Measurements from ENCODE around the gene MGRN1. TPM values are rescaled to one million over a fixed set of nuclear protein-coding genes. Genes with fewer than 3 reads are reported as not detected.

The MGRN1 gene
- total RNA-seq, 1 experiment from 2014 or later = 105 TPM

- Mint-ChIP-seq H3K36me3 (ENCODE audit: insufficient read depth, unreplicated experiment) (peaks cover 45% of the 10 kb centered on the region), H3K9me3 (ENCODE audit: low read depth, unreplicated experiment) (no peaks in the 10 kb centered on the region), H3K4me1 (ENCODE audit: low read depth, unreplicated experiment) (peaks cover 10% of the 10 kb centered on the region), H3K4me3 (ENCODE audit: low read depth, unreplicated experiment) (no peak overlapping the region), H3K27me3 (ENCODE audit: unreplicated experiment) (no peaks in the 10 kb centered on the region), H3K27ac (ENCODE audit: unreplicated experiment) (no peak overlapping the region)
- CTCF ChIA-PET = interaction anchor here (0.6 kb wide), 2 partner anchors 29 to 331 kb away, joined by 3 read pairs; no protein-coding TSS in a partner anchor
- DNase-seq = no peak
- intact Hi-C loops (cut with micrococcal nuclease; ENCODE audit: unreplicated experiment) = loop anchor here (10.0 kb wide), 1 partner anchor 225 kb away; the partner anchor contains the start of gene SEC14L5
- no peak for TF ChIP-seq CTCF (IDR thresholded peaks at IDR 0.05; ENCODE audit: unreplicated experiment)
- no TSS peak for BruUV-seq (replicated peaks)
Measured at GRCh38 chr16:4729876-4730275, 105.2 kb downstream of the MGRN1 start.

DNA sequence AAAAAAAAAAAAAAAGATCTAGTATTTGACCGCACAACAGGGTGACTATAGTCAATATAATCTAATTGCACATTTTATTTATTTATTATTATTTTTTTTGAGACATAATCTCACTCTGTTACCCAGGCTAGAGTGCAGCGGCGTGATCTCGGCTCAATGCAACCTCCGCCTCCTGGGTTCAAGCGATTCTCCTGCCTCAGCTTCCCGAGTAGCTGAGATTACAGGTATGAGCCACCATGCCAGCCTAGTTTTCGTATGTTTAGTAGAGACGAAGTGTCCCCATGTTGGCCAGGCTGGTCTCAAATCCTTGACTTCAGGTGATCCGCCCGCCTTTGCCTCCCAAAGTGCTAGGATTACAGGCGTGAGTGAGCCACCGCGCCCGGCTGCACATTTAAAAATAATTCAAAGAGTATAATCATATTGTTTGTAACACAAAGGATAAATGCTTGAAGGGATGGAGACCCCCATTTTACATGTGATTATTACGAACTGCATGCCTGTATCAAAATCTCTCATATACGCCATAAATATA is 108.7 kb downstream of the MGRN1 start:
- intact Hi-C loops (cut with micrococcal nuclease; ENCODE audit: unreplicated experiment) = loop anchor here (10.0 kb wide), 1 partner anchor 222 kb away; the partner anchor contains the start of gene SEC14L5
- peaks cover 10% of the 10 kb centered on the region for H3K27me3 Mint-ChIP-seq (ENCODE audit: unreplicated experiment)
- no peaks in the 10 kb centered on the region for H3K9me3 Mint-ChIP-seq (ENCODE audit: low read depth, unreplicated experiment)
- BruUV-seq (replicated peaks) = no TSS peak
- H3K4me1 Mint-ChIP-seq (ENCODE audit: low read depth, unreplicated experiment) = peaks cover 17% of the 10 kb centered on the region
- peaks cover 46% of the 10 kb centered on the region for H3K36me3 Mint-ChIP-seq (ENCODE audit: insufficient read depth, unreplicated experiment)
- DNase-seq = no peak
- no peak for TF ChIP-seq CTCF (IDR thresholded peaks at IDR 0.05; ENCODE audit: unreplicated experiment)
- peak overlapping the region; percentile 99 for H3K4me3 Mint-ChIP-seq (ENCODE audit: low read depth, unreplicated experiment)
- CTCF ChIA-PET = interaction anchor here (0.8 to 1.6 kb wide), 4 partner anchors 11 to 359 kb away, joined by 4 to 5 read pairs (median 4); no protein-coding TSS in a partner anchor
- no peak overlapping the region for H3K27ac Mint-ChIP-seq (ENCODE audit: unreplicated experiment)

DNA sequence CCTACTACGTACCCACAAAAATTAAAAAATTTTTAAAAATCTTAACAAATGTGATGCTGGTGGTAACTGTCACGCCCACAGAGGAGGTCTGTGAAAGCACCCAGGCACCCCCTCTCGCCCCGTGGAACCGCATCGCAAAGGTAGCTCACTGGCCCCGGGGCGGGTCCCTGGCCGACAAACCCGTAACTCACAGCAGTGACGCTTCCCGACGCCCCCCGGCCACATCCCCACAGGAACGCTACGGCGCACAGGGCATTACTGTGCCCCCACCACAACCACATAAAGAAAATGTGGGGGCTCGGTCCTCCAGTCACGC is 109.1 kb downstream of the MGRN1 start:
- Mint-ChIP-seq H3K4me1 (ENCODE audit: low read depth, unreplicated experiment) (peaks cover 17% of the 10 kb centered on the region), H3K36me3 (ENCODE audit: insufficient read depth, unreplicated experiment) (peaks cover 41% of the 10 kb centered on the region), H3K27me3 (ENCODE audit: unreplicated experiment) (peaks cover 14% of the 10 kb centered on the region), H3K9me3 (ENCODE audit: low read depth, unreplicated experiment) (no peaks in the 10 kb centered on the region), H3K4me3 (ENCODE audit: low read depth, unreplicated experiment) (peak overlapping the region; percentile 99), H3K27ac (ENCODE audit: unreplicated experiment) (peak overlapping the region; percentile 97)
- no peak for TF ChIP-seq CTCF (IDR thresholded peaks at IDR 0.05; ENCODE audit: unreplicated experiment)
- CTCF ChIA-PET = interaction anchor here (0.7 to 1.6 kb wide), 9 partner anchors 11 to 365 kb away, joined by 3 to 5 read pairs (median 4); partner anchors contain the start of genes MGRN1 and ZNF500
- intact Hi-C loops (cut with micrococcal nuclease; ENCODE audit: unreplicated experiment) = loop anchor here (10.0 kb wide), 1 partner anchor 221 kb away; the partner anchor contains the start of gene SEC14L5
- DNase-seq = peak; percentile 23
- no TSS peak for BruUV-seq (replicated peaks)

DNA sequence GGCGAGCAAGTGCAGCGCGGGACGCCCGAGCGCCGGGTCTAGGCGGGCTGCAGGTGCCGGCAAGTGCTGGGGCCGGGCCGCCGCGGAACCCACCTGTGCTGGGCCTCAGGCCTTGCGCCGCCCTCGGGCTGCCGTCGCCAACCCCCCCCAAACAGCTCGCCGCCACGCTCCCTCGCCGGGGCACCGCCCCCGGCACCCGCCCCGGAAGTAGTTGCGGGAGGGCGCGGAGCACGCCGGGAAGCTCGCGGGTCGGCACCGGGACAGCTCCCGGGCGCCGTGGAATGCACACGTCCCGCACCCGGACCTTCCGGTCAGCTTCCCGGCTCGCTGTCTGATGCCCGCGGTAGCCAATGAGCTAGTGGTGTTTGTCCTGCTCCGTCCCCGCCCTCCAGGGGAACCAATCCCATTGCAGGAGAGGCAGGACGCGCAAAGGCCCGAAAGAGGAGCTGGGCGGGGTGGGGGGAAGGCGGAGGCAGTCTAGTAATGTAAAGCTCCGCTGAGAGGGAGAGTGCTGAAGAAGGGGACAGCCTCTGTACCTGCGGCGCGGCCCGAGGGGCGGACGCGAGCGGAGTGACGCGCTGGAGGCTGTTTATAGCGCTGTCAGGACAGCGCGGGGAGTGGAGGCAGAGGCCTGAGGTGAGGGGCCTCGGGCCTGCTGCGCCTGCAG is 109.6 kb downstream of the MGRN1 start, which contains the start of the genes ANKS3 and DNAAF8:
ANKS3 (minus strand) TSS at position 209 of the 667 bp plus-strand sequence. CDS start 4,122 bp downstream, outside the sequence.
DNAAF8 (plus strand) TSS at position 475 of the 667 bp plus-strand sequence. CDS start 1,978 bp downstream, outside the sequence.
- CTCF ChIA-PET = interaction anchor here (0.5 to 1.6 kb wide), 10 partner anchors 12 to 364 kb away, joined by 3 to 5 read pairs (median 4); partner anchors contain the start of genes MGRN1 and ZNF500
- peak within 1 kb of the TSS; percentile 97 for H3K27ac Mint-ChIP-seq (ENCODE audit: unreplicated experiment)
- BruUV-seq (replicated peaks) = TSS peak; percentile 34
- H3K36me3 Mint-ChIP-seq (ENCODE audit: insufficient read depth, unreplicated experiment) = peaks cover 37% of the 10 kb centered on the region
- DNase-seq = peak; percentile 98
- TF ChIP-seq CTCF (IDR thresholded peaks at IDR 0.05; ENCODE audit: unreplicated experiment) = no peak
- H3K4me1 Mint-ChIP-seq (ENCODE audit: low read depth, unreplicated experiment) = peaks cover 17% of the 10 kb centered on the region
- no peaks in the 10 kb centered on the region for H3K9me3 Mint-ChIP-seq (ENCODE audit: low read depth, unreplicated experiment)
- intact Hi-C loops (cut with micrococcal nuclease; ENCODE audit: unreplicated experiment) = loop anchor here (10.0 kb wide), 1 partner anchor 221 kb away; the partner anchor contains the start of gene SEC14L5
- peak within 1 kb of the TSS; percentile 99 for H3K4me3 Mint-ChIP-seq (ENCODE audit: low read depth, unreplicated experiment)
- H3K27me3 Mint-ChIP-seq (ENCODE audit: unreplicated experiment) = peaks cover 14% of the 10 kb centered on the region
